HG03066 (cell line): ENCODE results near the gene PKN3.
"Not testable (repeated sequence)": the region's sequence is repeated elsewhere in the genome, so short reads cannot be mapped to it uniquely, and the experiment has no call there.

Source experiments
- ATAC-seq: cut with Tn5 transposase; IDR thresholded peaks from one replicate; pipeline ENCODE4 v1.9.1; 2021; ENCODE audit warnings: low read depth; ENCODE audit not compliant: unreplicated experiment

PKN3 gene

DNA sequence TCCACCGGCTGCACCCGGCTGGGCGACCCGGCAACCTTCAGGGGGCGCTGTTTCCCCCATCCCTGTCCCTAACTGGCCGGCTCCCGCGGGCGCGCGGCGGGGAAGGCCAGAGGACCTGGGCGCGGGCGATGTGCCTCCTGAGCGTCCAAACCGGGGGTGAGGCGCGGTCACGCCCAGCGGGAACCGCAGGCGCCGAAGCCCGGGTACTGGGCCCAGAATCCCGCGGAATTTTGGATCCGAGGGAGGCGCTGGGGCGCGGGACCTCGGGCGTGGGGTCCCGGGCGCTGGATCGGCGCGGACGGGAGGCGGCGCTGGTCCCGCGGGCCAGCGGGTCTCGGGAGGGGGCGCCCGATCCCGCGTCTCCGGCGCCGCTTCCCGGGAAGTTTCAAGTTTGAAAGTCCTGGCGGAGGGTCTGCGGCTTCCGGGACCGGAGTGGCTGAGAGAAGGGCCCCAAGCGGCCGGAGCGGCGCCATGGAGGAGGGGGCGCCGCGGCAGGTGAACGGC is at the start of gene PKN3:
TSS of gene PKN3 (plus strand) at position 59 of the 504 bp plus-strand sequence. CDS start at position 472, 413 bp downstream.
- ATAC-seq = peak; percentile 68

- ATAC-seq = no peak
These were observed 48.4 kb upstream of the PKN3 start for GRCh38 chr9:128653908-128654307.

DNA sequence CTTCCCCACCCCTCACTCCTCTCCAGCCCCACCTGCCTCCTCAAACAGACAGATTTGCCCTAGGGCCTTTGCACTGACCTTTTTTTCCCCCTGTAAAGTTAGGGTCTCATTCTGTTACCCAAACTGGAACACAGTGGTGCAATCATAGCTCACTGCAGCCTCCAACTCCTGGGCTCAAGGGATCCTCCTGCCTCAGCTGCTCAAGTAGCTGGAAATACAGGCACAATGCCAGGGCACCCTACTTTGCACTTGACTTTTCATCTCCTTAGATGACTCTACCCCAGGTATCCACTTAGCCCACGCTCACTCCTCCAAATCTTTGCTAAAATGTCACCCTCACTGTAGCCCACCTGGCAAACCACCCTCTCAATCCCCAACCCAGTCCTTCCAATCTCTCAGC is 47.8 kb upstream of the PKN3 start:
- ATAC-seq = no peak

DNA sequence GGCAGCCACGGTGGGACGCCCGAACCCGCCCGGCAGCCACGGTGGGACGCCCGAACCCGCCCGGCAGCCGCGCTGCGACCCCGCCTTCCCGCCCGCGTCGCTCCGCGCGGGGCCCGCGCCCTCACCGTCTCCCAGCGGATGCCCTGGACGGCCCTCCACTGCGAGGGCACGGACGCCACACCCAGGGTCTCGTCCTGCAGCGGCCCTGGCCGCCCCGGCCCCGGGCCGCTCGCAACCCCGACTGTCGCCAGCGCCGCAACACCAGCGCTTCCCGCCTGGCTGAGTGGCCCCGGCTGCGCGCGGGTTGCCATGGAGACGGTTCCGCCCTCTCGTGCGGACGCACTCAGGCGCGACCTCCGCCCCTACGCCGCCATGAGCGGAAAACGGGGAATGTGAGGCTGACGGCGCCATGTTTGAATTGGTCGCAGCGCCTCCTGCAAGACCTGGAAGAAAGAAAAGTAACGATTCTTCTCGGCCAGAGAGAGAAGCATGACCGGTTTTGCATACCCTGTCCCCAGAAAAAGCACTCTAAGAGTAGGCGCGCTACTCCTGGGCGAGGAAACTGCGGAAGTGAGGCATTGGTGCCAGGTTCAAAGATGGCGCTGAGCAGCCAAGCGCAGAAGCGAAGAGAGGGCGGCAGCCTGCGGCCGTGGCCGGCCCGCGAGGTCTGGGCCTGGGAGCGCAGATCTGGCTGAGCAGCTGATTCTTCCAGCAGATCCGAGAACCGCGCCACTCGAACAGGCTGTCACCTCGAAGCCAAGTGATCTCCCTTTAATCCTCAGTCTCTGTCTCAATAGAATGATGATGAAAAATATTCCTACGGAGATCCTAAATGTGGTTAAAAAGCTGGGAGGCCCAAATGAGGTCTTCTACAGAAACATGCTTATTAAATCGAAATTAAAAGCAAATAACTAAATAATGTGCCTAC is 45.6 kb upstream of the PKN3 start, which contains the start of gene DYNC2I2:
TSS of gene DYNC2I2 (minus strand) at position 432 of the 928 bp plus-strand sequence. CDS start at position 311, 121 bp downstream.
- peak; percentile 62 for ATAC-seq

DNA sequence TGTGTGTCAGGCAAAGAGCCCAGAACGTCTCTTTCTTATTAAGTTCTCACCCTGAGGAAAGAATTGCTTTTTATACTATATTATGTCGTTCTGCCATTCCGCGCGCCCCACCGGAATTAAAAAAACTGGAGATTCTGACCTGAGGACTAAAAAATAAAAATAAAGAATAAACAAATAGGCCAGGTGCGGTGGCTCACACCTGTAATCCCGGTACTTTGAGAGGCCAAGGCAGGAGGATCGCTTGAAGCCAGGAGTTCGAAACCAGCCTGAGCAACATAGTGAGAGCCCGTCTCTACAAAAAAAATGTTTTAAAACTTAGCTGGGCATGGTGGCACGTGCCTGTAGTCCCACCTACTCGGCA is 45.0 kb upstream of the PKN3 start:
- no peak for ATAC-seq

DNA sequence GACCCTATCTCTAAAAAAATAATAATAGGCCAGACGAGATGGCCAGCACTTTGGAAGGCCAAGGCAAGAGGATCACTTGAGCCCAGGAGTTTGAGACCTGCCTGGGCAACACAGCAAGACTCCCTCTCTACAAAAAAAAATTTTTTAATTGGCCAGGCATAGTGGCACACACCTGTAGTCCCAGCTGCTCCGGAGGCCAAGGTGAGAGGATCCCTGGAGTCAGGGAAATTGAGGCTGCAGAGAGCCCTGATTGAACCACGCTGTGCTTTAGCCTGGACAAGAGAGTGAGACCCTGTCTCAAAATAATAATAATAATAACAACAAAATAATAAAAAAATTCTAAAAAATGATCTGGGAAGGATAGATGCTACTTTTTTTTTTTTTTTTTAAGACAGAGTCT is 44.5 kb upstream of the PKN3 start:
- ATAC-seq = no peak

- ATAC-seq = not testable (repeated sequence)
These were observed 35.8 kb upstream of the PKN3 start for GRCh38 chr9:128666481-128666941.

DNA sequence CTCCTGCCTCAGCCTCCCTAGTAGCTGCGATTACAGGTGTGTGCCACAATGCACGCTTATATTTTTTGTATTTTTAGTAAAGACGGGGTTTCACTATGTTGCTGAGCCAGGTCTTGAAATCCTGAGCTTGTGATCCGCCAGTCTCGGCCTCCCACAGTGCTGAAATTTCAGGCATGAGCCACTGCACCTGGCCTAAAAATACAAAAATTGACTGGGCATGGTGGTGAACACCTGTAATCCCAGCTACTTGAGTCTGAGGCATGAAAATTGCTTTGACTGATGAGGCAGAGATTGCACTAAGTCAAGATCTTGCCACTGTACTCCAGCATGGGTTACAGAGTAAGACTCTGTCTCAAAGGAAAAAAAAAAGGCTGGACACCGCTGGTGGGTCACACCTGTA is 32.5 kb upstream of the PKN3 start:
- ATAC-seq = no peak

DNA sequence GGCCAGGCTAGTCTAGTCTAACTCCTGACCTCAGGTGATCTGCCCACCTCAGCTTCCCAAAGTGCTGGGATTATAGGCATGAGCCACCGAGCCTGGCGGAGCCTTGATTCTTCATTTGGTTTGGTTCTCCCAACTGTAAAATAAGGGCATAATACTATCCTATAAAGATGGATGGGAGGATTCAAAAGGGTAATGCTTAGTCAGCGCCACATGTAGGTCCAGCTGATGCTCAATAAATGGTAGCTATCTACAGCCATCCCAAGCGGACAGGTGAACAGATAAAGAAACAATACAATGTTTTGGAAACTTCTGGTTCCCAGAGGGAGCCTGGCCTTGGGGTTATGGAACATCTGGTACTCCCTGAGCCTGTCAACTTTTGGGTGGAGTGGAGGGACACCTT is 26.9 kb upstream of the PKN3 start:
- no peak for ATAC-seq

GRCh38 chr9:128677794-128678193 is 24.5 kb upstream of the PKN3 start:
- ATAC-seq = no peak

DNA sequence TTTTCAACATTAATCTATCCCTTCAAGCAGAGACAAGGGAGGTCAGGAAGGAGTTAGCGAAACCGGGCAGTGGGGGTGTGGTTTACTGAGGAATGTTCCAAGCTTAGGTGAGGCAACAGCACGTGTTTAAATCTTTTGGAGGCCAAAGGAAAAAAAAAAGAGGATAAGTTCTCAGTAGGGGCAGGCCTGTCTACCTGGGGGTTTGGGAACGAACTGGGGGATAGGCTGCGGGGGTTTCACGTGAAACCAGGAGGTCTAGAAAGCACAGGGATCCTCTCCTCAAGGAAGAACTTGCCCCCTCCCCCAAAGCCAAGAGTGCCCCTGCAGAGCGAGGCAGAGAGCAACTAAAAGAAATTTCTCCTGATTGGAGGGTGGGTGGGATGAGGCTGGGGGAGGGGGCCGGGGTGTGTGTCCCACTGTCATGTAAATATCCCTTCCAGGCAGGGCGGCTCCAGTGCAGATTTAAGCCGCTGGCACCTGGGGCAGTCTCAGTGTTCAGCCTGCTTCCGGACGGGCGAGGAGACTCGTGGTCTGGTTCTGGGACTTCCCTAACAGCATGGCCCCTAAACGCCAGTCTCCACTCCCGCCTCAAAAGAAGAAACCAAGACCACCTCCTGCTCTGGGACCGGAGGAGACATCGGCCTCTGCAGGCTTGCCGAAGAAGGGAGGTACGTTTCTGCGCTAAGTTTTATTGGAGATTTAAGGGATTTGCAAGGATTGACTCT is 18.8 kb upstream of the PKN3 start:
- no peak for ATAC-seq

DNA sequence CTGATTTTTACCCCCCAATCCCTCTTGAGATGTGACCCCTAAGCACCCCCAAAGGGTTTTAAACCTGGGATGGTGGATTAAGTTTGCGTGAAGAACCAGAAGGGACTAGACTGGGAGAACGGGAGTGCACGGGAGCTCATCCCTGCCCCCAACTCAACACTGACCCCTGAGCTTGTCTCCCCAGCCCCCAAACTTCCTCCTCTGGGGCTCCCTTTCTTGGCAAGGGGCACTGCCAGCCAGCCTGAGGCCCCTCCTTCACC is 18.3 kb upstream of the PKN3 start:
- no peak for ATAC-seq

DNA sequence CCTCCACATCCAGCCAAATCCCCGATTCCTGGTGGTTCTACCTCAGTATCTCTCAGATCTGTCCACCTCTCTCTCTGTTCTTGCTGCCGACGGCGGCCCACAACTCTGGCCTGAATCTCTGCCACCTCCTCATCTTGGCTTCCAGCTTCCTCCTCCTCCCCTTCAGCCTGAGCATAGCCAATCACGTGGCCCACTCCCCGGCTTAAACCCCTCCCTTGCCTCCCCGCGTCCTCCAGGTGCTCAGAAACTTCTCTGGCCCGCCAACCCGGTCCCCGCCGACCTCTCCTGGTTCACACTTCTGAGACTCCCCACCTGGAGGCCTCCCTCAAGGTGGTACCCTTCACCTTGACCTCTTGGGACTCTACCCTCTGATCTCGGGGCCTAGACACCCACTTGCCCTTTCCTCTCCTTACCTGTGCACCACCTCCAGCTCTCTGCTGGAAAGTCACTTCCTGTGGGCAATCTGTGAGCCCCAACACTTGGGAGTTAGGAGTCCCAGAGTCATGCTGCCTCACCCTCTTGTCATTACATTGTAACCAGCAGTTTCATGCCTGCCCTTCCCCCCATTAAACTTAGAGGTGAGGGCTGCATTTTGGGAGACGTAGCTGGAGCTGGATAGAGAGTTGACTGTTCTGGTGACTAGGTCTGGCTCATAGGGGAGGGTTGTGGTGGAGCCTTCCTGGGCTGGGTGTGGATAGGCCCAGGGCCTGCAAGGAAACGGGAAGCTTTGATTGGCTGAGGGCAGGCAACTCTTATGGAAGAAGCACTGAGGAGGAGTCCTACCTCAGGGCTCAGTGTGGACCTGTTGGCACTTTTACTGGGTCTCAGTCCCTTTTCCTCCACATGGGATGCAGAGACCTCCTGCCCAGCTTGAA is 17.7 kb upstream of the PKN3 start:
- peak; percentile 33 for ATAC-seq

GRCh38 chr9:128685636-128686489 is 16.4 kb upstream of the PKN3 start:
- ATAC-seq = no peak

DNA sequence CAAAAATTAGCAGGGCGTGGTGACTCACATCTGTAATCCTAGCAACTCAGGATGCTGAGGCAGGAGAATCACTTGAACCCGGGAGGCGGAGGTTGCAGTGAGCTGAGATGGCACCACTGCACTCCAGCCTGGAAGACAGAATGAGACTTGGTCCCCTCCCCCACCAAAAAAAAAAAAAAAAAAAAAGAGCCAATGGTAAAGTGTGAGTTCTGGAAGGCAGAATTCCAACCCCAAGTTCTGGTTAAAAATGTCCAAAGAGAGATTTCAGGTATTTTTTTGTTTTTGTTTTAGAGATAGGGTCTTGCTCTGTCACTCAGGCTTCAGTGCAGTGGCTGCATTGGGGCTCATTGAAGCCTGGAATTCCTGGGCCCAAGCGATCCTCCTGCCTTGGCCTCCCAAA is 14.8 kb upstream of the PKN3 start:
- no peak for ATAC-seq

GRCh38 chr9:128688501-128689292 is 13.6 kb upstream of the PKN3 start, which contains the start of gene SET:
Gene SET, plus strand, starts transcription at chr9:128689222. Its CDS starts 361 bp downstream, at chr9:128689583.
- ATAC-seq = peak; percentile 67

DNA sequence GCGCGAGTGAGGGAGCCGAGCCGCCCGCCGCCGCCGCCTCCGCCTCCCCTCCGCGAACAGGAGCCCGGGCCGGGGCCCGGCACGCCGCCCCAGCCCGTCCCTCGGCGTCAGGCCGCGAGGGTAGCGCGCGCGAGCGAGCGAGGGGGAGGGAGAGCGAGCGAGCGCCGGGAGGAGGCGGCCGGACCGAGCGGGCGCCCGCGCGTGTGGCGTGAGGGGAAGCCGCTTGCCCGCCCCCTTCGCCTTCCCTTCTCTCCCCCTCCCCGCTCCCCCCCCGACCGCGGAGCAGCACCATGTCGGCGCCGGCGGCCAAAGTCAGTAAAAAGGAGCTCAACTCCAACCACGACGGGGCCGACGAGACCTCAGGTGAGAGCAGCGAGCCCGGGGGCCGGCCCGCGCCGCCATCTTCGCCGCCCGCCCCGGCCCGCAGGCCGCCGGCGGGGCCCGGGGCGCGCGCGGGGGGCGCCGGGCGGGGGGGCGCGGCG is 13.0 kb upstream of the PKN3 start:
- peak; percentile 6 for ATAC-seq

DNA sequence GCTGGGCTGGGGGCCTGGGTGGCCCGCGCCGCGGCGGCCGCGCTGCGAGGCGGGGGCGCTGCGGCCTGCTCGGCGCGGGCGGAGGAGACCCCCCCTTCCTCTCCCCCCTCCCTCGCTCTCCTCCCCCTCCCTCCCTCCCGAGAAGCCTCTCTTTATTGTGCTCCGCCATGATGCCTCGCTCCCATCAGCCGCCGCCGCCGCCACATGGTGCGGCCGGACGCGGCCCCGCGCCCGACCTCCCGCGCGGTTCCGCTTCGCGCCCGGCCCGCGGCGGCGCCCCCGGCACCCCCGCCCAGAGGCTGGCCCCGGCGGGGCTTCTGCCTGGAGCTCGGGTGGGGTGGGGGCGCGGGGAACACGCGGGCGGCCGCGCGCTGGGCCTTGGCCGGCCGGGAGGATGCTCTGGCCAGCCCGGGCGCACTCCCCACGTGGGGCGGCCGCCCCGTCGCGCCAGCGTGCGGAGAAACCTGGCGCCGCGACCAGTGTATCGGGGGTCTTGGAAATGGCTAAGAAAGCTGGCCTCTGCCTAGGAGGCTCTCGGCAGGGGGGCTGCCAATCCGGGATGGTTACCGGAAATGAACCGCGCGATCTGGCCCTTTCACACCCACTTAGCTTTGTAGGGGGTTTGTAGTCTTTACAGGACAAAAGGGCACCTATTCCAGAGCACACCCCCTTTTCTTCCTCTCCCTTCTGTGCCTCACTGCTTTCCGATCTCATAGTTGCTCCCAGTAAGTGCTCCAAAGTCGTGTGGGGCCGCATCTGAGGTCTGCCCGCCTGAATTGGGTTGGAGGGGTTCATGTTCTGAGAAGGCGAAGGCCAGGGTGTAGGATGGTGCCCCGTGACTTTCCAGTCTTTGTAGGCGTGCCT is 12.3 kb upstream of the PKN3 start:
- no peak for ATAC-seq
